ENCODE measurements around the gene PPP1R15B.

The PPP1R15B gene

DNA sequence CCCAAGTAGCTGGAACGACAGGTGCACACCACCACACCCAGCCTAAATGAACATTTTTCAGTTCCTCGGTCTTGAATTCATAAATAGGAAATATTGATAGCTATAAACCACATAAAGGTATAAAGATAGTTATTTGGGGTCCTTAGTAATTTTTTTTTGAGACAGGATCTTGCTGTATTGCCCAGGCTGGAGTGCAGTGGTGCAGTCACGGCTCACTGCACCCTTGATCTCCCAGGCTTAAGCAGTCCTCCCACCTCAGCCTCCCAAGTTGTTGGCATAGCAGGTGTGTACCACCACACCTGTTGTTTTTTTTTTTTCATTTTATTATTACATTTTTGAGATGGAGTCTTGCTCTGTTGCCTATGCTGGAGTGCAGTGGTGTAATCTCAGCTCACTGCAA lies 3.7 kb upstream of the PPP1R15B start:
- Histone ChIP-seq H3K9me3 (no peaks in the 10 kb centered on the region), H3K4me1 (peaks cover 14% of the 10 kb centered on the region), H3K36me3 (no peaks in the 10 kb centered on the region), H3K4me3 (ENCODE audit: low read depth, low read length) (no peak overlapping the region), H3K27me3 (no peaks in the 10 kb centered on the region)
- TF ChIP-seq, protein P1, sequence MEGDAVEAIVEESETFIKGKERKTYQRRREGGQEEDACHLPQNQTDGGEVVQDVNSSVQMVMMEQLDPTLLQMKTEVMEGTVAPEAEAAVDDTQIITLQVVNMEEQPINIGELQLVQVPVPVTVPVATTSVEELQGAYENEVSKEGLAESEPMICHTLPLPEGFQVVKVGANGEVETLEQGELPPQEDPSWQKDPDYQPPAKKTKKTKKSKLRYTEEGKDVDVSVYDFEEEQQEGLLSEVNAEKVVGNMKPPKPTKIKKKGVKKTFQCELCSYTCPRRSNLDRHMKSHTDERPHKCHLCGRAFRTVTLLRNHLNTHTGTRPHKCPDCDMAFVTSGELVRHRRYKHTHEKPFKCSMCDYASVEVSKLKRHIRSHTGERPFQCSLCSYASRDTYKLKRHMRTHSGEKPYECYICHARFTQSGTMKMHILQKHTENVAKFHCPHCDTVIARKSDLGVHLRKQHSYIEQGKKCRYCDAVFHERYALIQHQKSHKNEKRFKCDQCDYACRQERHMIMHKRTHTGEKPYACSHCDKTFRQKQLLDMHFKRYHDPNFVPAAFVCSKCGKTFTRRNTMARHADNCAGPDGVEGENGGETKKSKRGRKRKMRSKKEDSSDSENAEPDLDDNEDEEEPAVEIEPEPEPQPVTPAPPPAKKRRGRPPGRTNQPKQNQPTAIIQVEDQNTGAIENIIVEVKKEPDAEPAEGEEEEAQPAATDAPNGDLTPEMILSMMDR (IDR thresholded peaks at IDR 0.05; ENCODE audit: low read depth, low read length), result no peak
- DNase-seq, result no peak

DNA sequence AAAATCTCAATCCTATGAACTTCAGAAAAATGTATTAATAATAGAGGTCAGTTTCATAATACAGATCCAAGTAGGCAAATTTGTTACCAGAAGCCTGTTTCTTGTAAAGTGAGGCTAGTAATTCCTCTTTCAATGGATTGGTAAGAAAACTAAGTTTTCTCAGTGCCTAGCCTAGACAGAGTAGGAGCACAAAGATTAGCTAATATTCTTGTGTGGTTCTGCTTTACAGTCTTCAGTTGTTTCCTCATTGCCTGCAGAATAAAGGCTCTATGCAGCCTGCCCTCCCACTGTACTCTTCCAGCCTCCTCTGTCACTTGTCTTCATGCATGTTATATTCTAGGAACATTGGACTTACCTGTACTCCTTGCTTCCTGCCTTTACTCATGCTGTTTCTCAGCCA lies 2.4 kb upstream of the PPP1R15B start:
- H3K4me1 ChIP-seq, result peaks cover 14% of the 10 kb centered on the region
- no peaks in the 10 kb centered on the region for H3K27me3 ChIP-seq
- H3K36me3 ChIP-seq, result no peaks in the 10 kb centered on the region; the same call in 1 of the 2 replicates
- no peak for DNase-seq
- TF ChIP-seq, protein P1 (IDR thresholded peaks at IDR 0.05; ENCODE audit: low read depth, low read length), result no peak
- H3K4me3 ChIP-seq (ENCODE audit: low read depth, low read length), result no peak overlapping the region
- no peaks in the 10 kb centered on the region for H3K9me3 ChIP-seq

DNA sequence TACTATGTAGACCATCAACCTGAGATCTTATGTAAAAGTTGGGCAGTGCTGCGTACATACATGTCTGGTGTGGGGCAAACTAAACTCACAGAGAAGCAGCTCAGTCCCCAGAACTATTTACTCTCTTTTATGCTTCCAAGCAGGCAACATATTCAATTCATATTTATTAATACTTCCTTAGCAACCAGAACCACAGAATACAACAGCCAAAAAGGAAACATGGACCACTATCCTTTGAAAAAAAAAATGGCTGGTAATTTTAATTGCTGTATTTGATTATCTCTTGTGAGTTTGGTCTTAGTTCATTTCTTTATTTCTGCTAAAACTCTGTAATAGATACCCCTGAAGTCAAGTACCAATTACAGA lies 1.5 kb upstream of the PPP1R15B start:
- Histone ChIP-seq H3K4me1 (peaks cover 8% of the 10 kb centered on the region), H3K36me3 (no peaks in the 10 kb centered on the region; the same call in 1 of the 2 replicates), H3K4me3 (ENCODE audit: low read depth, low read length) (no peak overlapping the region), H3K9me3 (no peaks in the 10 kb centered on the region), H3K27me3 (no peaks in the 10 kb centered on the region)
- no peak for DNase-seq
- TF ChIP-seq, protein P1 (IDR thresholded peaks at IDR 0.05; ENCODE audit: low read depth, low read length), result no peak

DNA sequence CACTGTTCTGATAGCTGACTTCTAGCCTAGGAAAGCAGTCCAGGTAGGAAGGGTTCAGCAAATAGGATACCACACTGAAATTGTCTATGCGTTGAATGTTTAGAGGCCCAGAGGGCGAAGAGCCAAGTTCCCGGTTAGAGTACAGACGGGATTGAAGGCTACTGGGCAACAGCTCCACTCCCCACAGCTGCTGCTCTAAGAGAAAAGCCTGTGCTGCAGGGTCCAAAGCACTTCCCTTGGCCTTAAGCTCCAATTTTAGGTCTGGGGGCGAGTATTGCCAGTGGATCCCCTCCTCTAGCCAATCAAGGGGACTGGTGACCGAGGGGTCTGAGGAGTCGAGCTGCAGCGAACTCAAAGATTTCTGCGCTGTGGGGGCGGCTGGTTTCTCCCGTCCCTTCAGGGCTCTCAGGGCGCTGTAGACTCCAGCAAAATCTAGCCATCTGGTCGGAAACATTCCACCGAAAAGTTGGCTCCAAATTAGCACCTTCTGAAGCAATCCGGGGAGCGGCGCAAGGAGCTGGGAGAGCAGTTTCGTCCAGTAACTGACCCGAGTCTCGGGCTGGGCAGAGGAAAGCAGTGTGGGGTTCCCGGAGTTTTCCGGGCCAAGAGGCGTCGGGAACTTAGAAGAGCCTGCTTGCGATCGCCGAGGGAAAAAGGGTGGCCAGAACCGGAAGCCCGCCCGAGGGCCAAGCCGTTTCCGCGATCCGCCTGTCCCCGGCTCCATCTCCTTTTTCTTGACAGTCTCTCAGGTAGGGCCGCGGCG lies 748 bp downstream of the PPP1R15B start:
- TF ChIP-seq, protein P1 (IDR thresholded peaks at IDR 0.05; ENCODE audit: low read depth, low read length), result no peak
- H3K4me3 ChIP-seq (ENCODE audit: low read depth, low read length), result peak overlapping the region; percentile 97
- peaks cover 9% of the 10 kb centered on the region for H3K36me3 ChIP-seq
- H3K4me1 ChIP-seq, result peaks cover 3% of the 10 kb centered on the region
- peak; percentile 44 for DNase-seq
- no peaks in the 10 kb centered on the region for H3K27me3 ChIP-seq
- no peaks in the 10 kb centered on the region for H3K9me3 ChIP-seq

DNA sequence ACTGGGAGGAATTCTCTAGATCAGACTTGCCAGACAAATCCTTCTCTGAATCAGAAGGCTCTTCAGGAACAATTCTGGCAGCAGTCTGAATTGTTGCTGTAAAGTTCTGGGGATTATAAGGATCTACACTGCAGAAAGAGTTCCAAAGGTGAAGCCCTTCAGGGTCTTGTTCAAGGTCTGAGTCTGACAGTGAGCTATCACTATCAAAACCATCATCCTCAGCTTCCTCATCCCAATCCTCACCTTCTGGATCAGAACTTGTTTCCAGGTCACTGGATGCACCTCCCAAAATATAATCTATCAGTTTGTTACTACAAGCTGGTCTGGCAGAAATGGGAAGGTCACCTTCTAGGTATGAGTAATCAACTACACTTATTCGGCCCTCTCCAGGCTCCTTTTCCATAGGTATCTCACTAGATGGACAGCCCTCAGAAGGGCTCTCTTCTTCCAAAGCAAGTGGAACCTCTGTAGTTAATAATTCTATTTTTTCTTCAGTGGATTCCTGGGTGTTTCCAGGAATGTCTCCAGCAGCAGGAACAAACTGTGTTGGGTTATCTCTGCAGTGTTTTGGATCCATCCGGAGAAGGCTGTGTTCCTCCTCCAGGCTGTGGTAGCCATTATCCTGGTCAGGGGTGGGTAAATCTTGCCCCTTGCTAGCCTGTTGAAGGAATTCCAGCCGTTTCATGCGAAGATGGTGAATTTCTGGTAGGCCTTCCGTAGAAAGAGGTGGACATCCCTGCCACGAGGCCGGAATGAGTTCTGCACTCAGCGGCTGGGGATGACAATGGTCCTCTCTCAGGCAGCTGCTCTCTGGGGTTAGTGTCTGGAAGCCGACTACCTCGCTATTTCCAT lies 1.6 kb downstream of the PPP1R15B start:
- Histone ChIP-seq H3K36me3 (peaks cover 16% of the 10 kb centered on the region), H3K4me3 (ENCODE audit: low read depth, low read length) (peak overlapping the region; percentile 97), H3K9me3 (no peaks in the 10 kb centered on the region), H3K27me3 (no peaks in the 10 kb centered on the region), H3K4me1 (peaks cover 3% of the 10 kb centered on the region)
- TF ChIP-seq, protein P1 (IDR thresholded peaks at IDR 0.05; ENCODE audit: low read depth, low read length), result no peak
- no peak for DNase-seq

DNA sequence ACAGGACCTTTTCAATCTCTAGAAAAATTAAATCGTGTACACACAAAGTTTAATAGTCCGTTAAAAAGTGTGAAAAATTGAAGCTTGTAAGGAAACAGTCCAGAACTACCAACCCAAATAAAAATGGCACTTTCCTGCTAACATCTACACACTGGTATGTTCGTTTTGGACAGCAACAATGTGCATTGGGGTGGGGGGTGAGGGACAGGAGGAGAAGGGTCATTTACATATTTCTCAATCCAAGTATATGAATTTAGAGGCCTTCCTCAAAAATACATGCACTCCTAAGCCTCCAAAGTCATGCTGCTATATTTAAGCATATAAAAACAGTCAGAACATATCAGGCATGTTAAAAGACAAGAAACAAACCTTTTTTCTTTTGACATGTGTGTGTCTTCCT lies 2.5 kb downstream of the PPP1R15B start:
- Histone ChIP-seq H3K4me3 (ENCODE audit: low read depth, low read length) (peak overlapping the region; percentile 97), H3K9me3 (no peaks in the 10 kb centered on the region), H3K27me3 (no peaks in the 10 kb centered on the region), H3K4me1 (peaks cover 3% of the 10 kb centered on the region), H3K36me3 (peaks cover 26% of the 10 kb centered on the region)
- TF ChIP-seq, protein P1 (IDR thresholded peaks at IDR 0.05; ENCODE audit: low read depth, low read length), result no peak
- no peak for DNase-seq
